Tongue (tissue), 2 donors: Measurements from ENCODE around the gene DDX11. TPM values are rescaled to one million over a fixed set of nuclear protein-coding genes. Genes with fewer than 3 reads are reported as not detected.
A peak's percentile ranks its signal among the peaks of the same experiment; 100 is the strongest.
"Not testable (repeated sequence)": the region's sequence is repeated elsewhere in the genome, so short reads cannot be mapped to it uniquely, and the experiment has no call there.

ENCODE experiments used
- DNase-seq: peaks from one replicate; pipeline ENCODE4 v3.0.0-alpha.2; 2015
- total RNA-seq: library from RNA; depleted of rRNA; stranded (reverse); fragments of >200 nt; gene quantifications from one replicate; pipeline ENCODE4 v1.2.3, GENCODE V29; 2014

Gene DDX11
- 36.6 TPM for total RNA-seq

DNA sequence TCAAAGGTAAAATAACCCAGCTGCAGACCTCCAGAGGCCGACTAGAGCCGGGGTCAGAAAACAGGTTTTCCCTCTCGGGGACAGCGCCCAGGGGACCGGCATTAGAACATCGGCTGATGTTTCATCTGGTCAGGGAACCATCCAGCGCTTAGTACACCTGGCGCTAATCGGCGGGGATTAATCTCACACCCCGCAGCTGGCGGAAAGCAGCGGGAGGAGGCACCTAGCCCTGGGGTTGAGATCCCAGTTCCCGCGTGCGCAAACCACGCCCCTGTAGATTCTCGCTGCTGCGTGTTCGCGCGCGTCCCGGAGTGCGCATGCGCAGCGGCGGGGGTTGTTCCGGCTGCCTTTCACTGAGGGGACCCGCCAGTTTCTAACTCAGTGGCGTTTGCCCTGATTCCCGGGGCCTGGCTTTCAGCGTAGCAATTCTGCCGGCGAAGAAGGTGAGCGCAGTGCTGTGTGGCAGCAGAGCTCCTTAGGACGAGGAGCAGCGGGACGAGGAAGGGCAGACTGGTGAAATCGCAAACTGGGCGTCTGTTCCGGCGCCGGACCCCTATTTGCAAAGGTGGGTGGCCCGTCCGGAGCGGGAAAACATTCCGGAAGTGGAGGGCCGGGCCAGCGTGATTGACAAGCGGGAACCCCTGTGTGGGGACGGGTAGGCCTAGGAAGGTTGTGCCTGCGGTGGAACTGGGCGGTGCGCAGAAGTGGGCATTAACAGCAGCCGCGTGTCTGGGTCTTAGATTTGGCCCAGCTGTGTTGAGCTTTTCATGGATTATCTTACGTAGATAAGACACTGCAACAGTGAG, at the start of gene DDX11:
TSS of gene DDX11 (plus strand) at position 334 of the 806 bp plus-strand sequence. CDS start 4,534 bp downstream, outside the sequence.
- DNase-seq, result peak; percentile 97

DNA sequence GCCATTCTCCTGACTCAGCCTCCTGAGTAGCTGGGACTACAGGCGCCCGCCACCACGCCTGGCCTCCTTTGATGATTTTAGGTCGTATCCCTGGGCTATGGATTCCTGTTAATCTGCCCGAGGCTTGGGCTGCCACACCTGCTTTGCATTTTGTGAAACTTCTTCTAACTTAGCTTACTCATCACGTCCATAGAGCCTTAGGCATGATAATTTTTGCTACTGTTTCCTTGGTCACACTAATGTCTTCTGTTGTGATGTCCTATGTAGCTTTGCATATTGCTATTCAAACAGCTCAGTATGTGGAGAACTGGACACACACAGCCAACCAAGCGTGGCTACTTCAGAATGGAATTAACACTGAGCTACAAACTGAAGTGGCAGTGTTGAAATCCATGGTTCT, 47.5 kb upstream of the DDX11 start:
- no peak for DNase-seq

DNA sequence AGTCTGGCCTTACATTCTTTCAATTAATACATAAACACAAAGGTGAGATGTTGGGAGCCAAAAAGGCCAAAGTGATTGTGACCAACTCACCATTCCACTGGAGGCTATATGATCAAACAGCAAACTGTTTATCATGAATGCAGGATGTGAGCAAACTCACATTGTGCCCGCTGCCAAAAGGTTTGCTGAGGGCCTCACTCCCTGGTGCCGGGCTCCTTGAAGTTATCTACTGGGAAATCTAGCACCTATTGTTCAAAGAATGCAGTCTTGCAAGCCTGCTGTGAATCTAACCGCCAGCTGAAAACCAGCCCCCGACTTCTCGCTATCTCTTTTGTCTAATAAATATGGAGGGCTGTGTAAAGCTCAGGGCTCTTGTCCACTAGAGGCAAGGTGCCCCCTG, 46.7 kb upstream of the DDX11 start:
- DNase-seq, result not testable (repeated sequence)

DNA sequence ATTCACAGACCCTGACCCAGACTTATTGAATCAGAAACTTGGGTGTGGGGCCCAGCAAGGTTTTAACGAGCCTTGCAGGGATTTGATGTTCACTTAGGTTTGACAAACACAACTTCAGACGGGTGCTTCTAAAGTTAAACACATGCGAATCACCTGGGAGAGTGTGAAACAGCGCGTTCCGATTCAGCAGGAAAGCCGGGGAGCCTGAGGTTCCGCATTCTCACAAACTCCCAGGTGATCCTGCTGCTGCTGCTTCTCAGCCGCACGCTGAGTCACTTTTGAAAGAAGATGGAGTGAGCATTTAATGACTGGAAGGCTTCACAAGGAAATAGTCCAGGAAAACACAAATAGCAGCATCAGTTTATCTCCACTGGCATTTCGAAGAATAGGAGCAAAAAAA, 44.2 kb upstream of the DDX11 start:
- DNase-seq, result peak; percentile 24

DNA sequence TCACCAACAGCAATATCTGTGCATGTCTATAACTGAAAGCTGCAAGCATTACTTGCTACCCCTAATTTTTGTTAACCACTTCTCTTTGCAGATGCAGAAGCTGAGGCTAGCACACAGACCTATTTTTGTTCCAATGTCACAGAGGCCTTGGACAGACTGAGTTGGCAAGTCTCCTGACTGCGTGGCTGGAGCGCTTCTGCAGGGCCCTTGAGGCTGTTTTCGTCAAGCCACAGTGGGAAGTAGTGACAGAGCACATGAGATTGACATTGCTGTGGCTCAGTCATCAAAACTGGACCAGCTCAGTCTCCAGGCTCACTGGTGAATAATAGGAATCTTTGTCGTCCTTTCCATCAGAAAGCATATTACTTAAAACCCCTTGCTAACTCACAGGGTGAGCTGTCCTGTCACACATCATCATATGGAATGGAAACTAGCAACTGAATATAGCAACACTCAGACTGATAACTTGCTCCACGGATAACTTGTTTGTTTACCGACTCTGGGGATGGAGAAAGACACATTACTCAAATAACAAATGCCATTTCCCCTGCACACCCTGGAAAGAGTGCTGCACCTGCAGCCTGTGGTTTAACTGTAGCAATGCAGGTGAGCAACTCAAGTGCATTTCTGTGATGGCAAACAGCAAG, 43.6 kb upstream of the DDX11 start:
- DNase-seq, result peak; percentile 45

DNA sequence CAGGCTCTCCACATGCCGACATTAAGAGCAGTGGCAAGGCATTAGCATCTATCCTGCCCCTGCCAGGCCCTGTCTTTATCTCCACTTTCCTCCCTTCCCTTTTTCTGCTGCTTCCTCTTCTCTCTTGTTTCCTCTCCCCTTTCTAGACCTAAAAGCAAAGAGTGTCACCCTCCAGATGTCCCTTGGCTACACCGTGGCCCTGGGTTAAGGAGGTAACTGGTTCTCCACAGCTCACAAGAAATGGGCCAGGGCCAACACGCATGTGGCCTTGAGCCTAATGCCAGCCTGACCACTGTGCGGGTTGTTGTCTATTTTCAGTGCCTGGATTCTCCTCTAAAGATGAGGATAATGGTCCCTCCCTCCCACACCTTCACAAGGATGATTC, 41.7 kb upstream of the DDX11 start:
- DNase-seq, result no peak

DNA sequence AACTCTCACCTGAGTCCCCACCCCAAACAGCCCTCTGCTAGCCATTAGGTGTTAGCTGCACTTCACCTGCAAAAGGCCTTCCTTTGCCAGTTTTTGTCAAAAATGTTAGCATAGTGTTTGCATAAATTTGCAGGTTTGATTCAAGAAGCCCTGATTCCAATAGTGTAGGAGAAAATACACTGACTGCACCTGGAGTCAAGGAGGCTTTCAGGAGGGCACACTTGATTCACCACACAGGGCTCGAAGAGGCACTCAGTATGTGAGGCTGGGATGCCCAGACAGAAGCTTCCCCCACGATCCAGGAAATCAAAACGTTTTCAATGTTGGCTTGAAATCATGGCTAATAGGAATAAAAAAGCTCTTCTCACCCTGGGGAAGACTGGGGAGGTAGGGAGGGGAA, 40.5 kb upstream of the DDX11 start:
- no peak for DNase-seq

DNA sequence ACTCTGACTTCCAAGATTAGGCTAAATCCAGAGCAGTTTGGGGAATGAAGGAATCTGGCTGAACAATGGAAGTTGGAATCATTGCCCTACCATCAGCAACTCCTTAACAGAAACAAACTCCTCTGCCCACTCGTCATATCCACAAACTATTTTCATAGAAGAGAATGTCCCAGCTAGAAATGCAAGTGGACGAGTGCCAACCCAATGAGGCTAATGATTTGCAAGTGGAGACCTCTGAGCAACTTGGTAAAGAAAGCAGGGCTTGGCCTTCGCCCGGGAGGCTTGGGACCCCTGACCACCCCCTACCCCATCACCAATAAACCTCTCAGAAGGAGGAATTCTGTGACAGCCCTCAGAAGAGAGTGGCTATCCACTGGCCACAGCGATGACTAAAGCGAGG, 40.0 kb upstream of the DDX11 start:
- no peak for DNase-seq

DNA sequence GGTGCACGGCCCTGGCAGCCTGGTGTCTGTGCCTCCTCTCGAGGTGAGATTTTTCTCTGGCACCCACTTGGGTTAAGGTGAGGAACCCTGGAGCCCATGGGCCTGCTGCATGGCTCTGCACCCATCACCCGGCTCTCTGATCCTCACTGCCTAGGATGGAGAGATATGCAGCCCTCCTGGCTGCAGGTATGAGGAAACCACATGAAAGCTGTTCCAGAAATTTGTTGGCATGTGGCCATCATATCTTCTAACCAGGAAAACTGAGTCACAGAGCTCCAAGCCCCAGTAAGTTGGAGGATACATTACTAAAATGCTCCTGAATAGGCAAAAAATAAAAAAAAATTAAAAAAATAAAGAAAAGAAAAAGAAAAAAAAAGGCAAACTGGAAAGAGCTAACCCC, 39.3 kb upstream of the DDX11 start:
- no peak for DNase-seq

DNA sequence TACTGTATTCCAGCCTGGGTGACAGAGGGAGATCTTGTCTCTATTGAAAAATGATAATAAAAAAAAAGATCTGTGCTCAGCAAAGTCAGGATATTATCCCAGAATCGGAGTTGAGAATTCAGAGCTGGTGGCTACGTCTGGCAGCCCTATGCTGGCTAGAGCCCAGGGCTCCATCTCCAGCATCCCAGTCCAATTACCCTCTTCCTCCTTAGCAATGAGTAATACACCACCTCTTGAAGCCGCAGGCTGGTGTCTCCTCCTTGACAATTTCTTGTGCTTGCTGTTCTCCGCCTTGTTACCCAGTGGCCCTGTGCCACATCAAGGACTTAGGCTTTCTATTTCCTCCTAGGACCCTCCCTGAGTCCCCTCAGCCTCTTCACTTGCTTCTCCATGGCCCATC, 38.4 kb upstream of the DDX11 start:
- no peak for DNase-seq

DNA sequence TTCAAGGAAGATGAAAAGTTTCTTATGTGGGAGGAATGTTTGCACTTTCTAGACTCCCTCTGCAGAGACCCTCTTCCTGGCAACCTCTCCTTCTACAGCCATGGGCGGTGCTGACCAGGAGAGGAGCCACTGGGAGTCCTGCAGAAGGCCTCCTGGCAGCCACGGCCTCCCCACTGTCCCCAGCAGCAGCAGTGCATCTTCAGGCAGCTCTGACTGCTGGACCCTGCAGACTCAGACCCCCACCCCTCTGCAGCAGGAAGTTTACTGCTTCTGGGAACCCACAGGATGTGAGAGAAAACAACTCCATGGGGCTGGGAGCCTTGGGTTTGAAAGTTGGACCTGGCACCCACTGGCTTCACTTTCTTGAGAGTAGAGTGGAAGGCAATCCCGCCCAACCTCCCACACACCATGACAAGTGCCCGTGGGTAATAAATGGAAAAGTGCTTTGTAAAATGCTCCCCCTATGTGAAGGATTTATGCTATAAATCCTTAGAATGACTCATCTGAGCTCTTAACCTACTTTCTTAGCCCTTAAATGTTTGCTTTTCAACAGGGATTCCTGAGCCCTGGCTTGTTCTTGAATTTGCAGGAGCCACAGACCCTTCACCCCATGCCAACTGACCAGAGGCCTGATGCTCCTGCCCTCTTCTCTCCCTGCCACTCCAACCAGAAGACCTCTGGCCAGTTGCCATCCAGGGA, 37.5 kb upstream of the DDX11 start:
- no peak for DNase-seq

DNA sequence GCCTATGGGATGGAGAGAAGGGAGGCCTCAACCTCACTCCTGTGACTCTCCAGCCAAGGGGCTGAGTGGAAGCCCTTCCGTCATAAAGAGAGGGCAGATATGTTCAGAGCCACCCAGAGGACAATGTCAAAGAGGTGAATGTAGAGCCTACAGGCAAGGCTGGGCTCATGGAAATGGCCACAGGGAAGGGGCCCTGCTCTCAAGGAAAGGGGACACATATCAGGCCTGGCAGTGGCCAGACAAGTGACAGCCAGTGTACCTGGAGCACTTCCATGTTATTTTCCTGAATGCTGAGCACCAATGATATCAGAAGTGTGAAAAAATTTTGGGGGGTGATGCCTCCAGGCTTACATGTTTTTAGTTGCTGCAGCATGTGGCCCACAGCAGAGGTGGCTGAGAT, 36.6 kb upstream of the DDX11 start:
- DNase-seq, result no peak

DNA sequence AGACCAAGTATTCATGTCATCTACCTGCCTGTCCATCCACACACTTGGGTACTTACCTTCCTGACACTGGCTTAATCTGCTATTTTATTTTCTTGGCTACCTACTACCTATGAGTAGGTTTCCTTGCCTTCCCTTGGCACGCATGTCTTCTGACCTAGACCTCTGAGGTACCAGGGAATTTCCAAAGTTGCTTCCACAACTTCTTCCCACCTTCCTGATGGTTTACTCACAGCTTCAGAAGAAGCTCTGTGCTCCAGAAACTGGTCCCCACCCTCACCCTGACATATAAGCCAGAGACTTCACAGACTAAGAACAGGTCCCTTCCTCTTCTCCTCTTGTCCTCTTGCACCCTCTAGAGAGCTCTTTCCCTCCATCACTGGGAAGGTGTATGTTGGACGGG, 35.7 kb upstream of the DDX11 start:
- DNase-seq, result no peak

DNA sequence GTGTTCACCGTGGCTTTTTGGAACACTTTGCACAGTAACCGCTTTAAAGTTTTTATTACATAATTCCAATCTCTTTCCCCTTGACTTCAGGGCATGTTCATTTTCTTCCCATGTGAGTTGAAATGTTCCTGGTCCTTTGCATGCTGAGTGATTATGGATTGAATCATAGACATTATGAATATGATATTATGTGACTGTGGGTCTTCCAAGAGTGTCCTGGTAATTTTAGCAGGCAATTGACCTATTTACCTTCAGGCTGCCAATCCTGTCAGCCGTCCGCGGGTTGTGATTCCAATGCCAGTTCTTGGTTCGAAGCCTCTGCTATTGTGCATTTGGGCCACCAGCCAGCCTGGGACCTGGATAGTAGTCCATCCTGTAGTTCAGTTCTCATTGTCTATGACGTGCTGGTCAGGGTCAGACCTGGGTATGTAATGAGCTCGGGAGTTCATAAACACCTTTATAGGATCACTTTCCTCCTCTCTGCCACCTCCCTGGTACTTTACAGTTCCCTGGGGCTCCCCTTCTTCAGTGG, 32.6 kb upstream of the DDX11 start:
- no peak for DNase-seq

DNA sequence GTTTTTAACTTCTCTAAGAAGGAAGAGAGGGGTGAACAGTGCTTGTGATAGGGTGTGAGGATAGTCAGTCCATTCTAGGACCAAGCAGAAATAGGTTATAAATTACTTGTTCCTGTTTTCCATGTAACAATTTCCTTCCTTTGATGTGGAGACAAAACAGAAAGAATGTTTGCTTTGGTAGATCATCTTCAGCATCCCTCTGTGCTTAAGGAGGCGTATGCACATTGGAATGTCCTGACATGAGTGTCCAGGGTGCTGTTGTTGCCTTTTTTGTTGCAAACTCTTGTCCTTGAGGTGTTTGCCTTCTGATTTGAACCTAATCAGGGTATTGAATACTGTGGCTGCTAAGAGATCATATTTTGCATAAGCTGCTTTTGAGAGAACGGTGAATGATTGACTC, 23.5 kb upstream of the DDX11 start:
- not testable (repeated sequence) for DNase-seq

DNA sequence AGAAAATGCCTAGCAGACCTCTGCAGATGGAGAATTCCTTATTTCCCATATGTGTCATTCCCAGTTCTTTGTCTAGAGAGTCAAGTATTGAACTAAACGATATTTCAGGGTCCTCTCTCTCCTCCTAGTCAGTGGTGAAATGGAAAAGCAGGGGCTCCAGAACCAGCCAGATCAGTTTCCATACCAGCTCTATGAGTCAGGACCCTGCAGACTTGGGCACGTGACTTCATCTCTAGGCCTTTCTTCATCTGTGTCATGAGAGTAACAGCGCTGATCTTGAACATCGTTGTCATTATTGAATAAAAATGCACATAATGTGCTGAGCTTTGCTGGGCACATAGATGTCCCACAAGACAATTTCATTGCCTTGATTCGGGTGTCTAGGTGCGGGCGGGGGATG, 23.1 kb upstream of the DDX11 start:
- DNase-seq, result not testable (repeated sequence)

DNA sequence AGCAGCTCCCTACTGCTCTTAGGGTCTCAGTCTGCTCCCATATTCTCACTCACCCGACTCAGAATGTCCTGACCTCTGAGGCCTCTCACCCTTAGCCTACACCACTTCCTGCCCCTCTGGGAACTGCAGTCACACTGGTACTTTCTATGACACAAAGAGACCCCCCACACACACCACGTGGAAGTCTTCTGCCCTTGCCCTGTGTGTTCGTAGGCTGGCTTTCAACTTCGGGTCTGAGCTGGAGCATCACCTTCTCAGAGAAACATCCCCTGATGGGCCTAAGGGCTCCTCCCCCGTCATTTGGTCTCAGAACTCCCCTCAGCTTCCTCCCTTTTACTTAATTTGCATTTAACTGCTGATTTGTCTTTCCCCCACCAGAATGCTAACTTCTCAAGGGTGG, 22.0 kb upstream of the DDX11 start:
- DNase-seq, result not testable (repeated sequence)

DNA sequence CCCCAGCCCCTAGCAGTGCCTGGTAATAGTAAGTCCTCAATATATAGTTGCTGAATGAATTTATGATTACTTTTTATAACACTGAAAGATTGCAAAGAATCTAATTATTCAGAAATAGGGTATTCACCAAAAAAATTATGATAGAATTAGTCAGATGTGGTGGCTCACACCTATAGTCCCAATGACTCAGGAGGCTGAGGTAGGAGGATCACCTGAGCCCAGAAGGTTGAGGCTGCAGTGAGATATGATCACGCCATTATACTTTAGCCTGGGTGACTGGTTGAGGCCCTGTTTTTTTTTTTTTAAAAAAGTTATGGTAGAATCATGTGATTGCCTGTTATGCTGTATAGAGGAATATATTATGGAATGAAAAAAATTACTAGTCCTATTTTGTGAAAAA, 21.5 kb upstream of the DDX11 start:
- not testable (repeated sequence) for DNase-seq

DNA sequence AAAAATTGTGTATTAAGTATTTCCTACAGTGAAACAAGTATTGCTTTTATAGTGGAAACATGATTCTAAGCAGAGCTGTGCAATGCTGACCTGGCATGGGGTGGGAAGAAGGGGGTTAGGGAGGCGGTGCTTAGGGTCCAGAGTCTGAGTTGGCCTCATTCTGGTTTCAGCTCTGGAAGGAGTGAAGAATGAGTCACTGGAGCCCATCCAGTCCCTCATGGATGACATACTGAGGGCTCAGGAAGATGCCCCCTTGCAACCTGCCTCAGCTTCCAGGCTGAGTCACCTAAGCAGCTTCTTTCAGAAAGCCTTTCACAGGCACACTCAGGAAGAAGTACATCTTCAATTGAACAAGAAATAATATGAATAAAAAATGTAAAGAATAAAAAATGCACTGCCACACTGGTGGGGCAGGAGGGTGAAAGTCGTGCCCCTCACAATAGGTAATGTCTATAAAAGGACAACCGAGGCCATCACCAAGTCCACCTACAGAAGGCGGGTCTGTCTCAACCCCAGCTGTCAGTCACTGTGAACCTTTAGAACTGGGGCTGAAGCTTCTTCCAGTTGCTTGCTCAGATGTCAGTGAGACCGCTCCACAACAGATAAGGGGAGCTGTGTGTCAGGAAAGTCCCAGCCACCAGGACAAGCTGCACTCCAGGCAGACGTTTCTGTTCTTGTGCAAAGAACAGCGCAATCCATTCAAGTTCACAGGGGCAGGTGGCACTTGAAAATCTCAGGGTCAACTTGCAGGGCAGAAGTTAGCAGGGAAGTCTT, 20.8 kb upstream of the DDX11 start:
- DNase-seq, result not testable (repeated sequence)

DNA sequence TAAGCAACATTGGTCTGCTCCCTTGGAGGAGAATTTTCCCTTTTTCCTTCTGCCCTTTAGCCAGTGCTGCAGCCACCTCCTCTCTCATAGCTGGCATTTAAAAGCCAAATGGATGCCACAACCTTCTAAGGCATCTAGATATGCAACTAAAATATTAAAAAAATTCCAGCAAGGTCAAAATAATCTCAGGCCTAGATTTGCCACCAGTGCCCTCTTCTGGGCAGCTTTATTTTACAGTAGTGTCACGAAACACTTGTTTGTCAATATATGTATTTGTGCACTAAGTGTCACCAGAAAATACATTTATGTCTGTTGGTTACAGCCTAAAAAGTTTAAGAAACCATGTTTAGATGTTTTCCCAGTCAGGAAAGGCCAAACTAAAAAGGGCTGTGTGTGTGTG, 19.7 kb upstream of the DDX11 start:
- DNase-seq, result peak; percentile 18

DNA sequence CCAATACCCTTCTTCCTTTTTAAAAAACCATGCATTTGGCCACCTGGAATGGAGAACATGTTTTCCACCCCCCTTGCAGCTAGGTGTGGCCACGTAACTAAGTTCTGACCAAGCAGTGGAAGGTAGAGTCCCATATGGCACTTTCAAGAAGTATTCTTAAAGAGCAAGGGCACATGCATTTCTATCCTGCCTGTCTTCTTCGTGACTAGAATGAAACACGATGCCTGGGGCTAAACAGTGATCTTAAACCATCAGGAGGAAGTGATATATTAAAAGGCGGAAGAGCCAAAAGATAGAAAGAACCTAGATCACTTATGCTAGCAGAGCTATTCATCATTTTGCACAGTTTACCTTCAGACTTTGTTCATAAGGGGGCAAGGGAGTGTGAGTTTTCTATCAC, 16.0 kb upstream of the DDX11 start:
- no peak for DNase-seq

DNA sequence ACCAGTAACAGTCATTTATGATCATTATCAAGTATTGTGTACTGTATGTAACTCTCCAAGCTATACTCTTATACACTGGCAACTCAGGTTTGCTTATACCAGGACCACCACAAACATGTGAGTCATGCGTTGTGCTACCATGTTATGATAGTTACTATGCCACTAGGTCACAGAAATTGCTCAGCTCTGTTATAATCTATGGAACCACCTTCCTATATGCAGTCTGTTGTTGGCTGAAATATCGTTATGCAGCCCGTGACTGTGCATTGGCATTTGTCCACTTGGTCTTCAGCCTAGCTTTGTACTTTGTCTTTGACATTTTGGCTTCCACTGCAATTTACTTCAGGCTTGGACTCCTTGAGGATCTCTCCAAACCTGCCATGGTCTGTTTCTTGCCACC, 7.5 kb upstream of the DDX11 start:
- DNase-seq, result peak; percentile 28
